Heart left ventricle (tissue), 16 donors: ENCODE results near the gene MAP1LC3A. TPM values are rescaled to one million over a fixed set of nuclear protein-coding genes. Genes with fewer than 3 reads are reported as not detected.

Source experiments
- ATAC-seq, 4 donors: fragments of 200-7000 bp; cut with Tn5 transposase; one replicate each; pipeline ENCODE4 v1.9.1; 2020 to 2022; ENCODE audit warnings: moderate library complexity in 4 of 4, mild to moderate bottlenecking in 3 of 4, moderate number of reproducible peaks in 1 of 4
- DNase-seq, 5 donors: peaks; one replicate each; pipeline ENCODE4 v3.0.0-alpha.2; 2020
- H3K27ac ChIP-seq, 12 donors: fragments of 200-600 bp; sonication (generic) in 4 of 12; one replicate each; pipeline versions ENCODE4 v1.5.0 to v1.8.0; 2016 to 2022; ENCODE audit warnings: mild to moderate bottlenecking in 2 of 12
- H3K27me3 ChIP-seq, 9 donors: fragments of 200-600 bp; sonication (generic) in 2 of 9; one replicate each; pipeline versions ENCODE4 v1.5.1 to v1.8.0; 2016 to 2022; ENCODE audit warnings: mild to moderate bottlenecking in 3 of 9
- H3K36me3 ChIP-seq, 9 donors: fragments of 200-600 bp; sonication (generic) in 2 of 9; one replicate each; pipeline versions ENCODE4 v1.5.0 to v1.8.0; 2018 to 2022; ENCODE audit warnings: mild to moderate bottlenecking in 2 of 9
- H3K4me1 ChIP-seq, 12 donors: fragments of 200-600 bp; sonication (generic) in 4 of 12; one replicate each; pipeline versions ENCODE4 v1.5.0 to v1.8.0; 2016 to 2022; ENCODE audit warnings: mild to moderate bottlenecking in 3 of 12
- H3K4me3 ChIP-seq, 12 donors: fragments of 200-600 bp; sonication (generic) in 4 of 12; one replicate each; pipeline versions ENCODE4 v1.5.0 to v1.8.0; 2017 to 2022; ENCODE audit warnings: mild to moderate bottlenecking in 9 of 12, moderate library complexity in 4 of 12
- H3K9me3 ChIP-seq, 12 donors: fragments of 200-600 bp; sonication (generic) in 4 of 12; one replicate each; pipeline versions ENCODE4 v1.5.0 to v1.8.0; 2016 to 2022; ENCODE audit warnings: mild to moderate bottlenecking in 1 of 12
- CTCF ChIP-seq, 12 donors: fragments of 200-600 bp; sonication (generic) in 4 of 12; IDR thresholded peaks; one replicate each; pipeline versions ENCODE4 v1.5.0 to v1.8.0; 2018 to 2022; ENCODE audit warnings: antibody characterized with exemption in 12 of 12, mild to moderate bottlenecking in 5 of 12
- POLR2A ChIP-seq, 2 donors: fragments of 450-650 bp; IDR thresholded peaks; one replicate each; pipeline ENCODE4 v1.6.1; 2017; ENCODE audit warnings: antibody characterized with exemption in 2 of 2, mild to moderate bottlenecking in 2 of 2, moderate library complexity in 2 of 2
- WGBS, 4 donors: extraction: QIAGEN DNeasy Blood & Tissue Kit in 2 of 4; methylation state at CpG; one replicate each; pipeline versions ENCODE4 v1.1.5 to v1.1.7; 2013 to 2018; 5-methylcytosine and 5-hydroxymethylcytosine counted together
- intact Hi-C, 10 donors: fragments of 100-400 bp; cut with DNase I; formaldehyde crosslinking; loops; one replicate each; pipeline versions ENCODE4 v1.11.1 to v1.14.2; 2022
- polyA plus RNA-seq, 2 donors: library from polyadenylated mRNA; stranded (reverse); fragments of 200-250 nt; gene quantifications; one replicate each; pipeline ENCODE4 v1.2.3, GENCODE V29; 2013
- total RNA-seq, 9 donors: library from RNA; depleted of rRNA in 2 of 9; stranded (reverse); fragments of >200 nt in 2 of 9; fragmentation: NEBNext Ultra II Directional in 3 of 9; extraction: Animal tissue kit (Norgen Biotek cat#: 25700) in 3 of 9; gene quantifications; one replicate each; pipeline versions ENCODE4 v1.1.0 to v1.2.4, GENCODE V29; 2016 to 2023
- donor health status: ischemic (EF 13 %, LVEDD 7.1; RV severe dilation, severe dysfunction).
- donor health status: healthy with polysubstance abuse.
- donor health status: DM: no; HTN: yes; CAD: no.
- donor health status: DM: no; HTN: no; CAD: no.
- donor health status: ischemic (EF 25% LVEDD 6.9; RV normal size, moderate dysfunction).
- donor health status: ischemic (EF 25% LVEDD 5.7; RV mildly dilated, moderate dysfunction).
- donor health status: healthy.
- donor health status: DM: yes; HTN: yes; CAD: no.
- donor health status: ischemic (EF 35%, LVEDD 5.7; RV mildly dilated, moderate dysfunction).
- donor health status: nonischemic (EF 11% LVEDD 7.7; RV severe dilation, severe dysfunction).
- donor health status: DM: yes; HTN: yes; CAD: no.
- donor health status: PGD.
- donor health status: ischemic (EF 29% LVEDD 5.4; RV normal size, mild dysfunction).
- donor health status: nonischemic (EF 23%, LVEDD 6.1; RV moderate dilation, normal function).

The MAP1LC3A gene
- total and polyA plus RNA-seq, 11 donors: 42.8 to 212 (median 88.6) TPM

- Histone ChIP-seq H3K4me1 (peaks cover 4 to 35% (median 18%) of the 10 kb centered on the region in 12 donors), H3K27me3 (no peaks in the 10 kb centered on the region), H3K36me3 (peaks cover 0 to 97% (median 89%) of the 10 kb centered on the region in 9 donors), H3K4me3 (no peak overlapping the region), H3K27ac (no peak overlapping the region), H3K9me3 (no peaks in the 10 kb centered on the region)
- ATAC-seq (no peak), DNase-seq (peak in 1 of 5 donors; percentile 4)
- 89 to 91% (median 90%) methylated on average over 7 of the region's 7 CpGs for WGBS, 4 donors
- intact Hi-C loops: loop anchor here in 2 of 10 donors (10.0 kb wide), 2 partner anchors 172 to 232 kb away; partner anchors contain the start of gene TP53INP2 (in 1 of the 2)
- no peak for TF ChIP-seq POLR2A (IDR thresholded peaks at IDR 0.05)
- no peak for TF ChIP-seq CTCF (IDR thresholded peaks at IDR 0.05)
Measured at GRCh38 chr20:34532756-34533155, 25.8 kb upstream of the MAP1LC3A start.

DNA sequence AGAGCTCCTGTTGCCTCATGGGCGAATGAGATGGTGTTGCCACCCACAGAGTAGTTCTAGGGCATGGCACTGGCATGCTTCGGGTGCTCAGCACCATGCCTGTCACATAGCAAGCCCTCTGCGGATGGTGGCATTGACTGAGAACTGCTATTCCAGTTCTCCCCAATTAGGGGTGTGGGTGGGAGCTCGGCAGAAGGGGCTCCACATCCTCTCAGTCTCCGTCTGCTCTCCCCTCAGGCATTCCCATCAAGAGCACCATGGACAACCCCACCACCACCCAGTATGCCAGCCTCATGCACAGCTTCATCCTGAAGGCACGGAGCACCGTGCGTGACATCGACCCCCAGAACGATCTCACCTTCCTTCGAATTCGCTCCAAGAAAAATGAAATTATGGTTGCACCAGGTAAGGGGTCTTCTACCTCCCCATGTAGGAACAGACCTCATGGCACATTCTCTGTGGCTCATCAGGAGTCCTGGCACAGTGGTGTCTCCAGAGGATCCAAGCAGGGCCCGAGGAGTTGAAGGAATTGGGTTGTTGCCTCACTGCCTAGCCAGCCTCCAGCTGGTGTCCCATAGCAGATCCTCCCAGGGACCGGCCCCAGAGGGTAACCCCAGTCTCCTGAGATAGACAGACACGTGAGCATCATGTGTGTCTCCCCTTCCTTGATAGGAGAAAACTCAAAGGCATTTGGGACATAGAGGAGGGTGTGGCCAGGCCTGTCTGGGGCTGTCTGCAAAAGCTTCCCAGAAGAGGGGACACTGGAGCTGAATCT lies 23.9 kb upstream of the MAP1LC3A start:
- Histone ChIP-seq H3K36me3 (peaks cover 0 to 98% (median 90%) of the 10 kb centered on the region in 9 donors), H3K4me3 (no peak overlapping the region), H3K4me1 (peaks cover 0 to 24% (median 8%) of the 10 kb centered on the region in 12 donors), H3K27me3 (no peaks in the 10 kb centered on the region), H3K9me3 (no peaks in the 10 kb centered on the region), H3K27ac (no peak overlapping the region)
- peak in 1 of 5 donors; percentile 14 for DNase-seq
- WGBS, 4 donors: 86 to 93% (median 91%) methylated on average over 11 to 15 of the region's 15 CpGs
- no peak for TF ChIP-seq CTCF (IDR thresholded peaks at IDR 0.05)
- TF ChIP-seq POLR2A (IDR thresholded peaks at IDR 0.05): no peak
- intact Hi-C loops: loop anchor here in 8 of 10 donors (5.0 to 10.0 kb wide), 5 partner anchors 170 to 238 kb away; partner anchors contain the start of gene TP53INP2 (in 1 of the 8)
- ATAC-seq: no peak

DNA sequence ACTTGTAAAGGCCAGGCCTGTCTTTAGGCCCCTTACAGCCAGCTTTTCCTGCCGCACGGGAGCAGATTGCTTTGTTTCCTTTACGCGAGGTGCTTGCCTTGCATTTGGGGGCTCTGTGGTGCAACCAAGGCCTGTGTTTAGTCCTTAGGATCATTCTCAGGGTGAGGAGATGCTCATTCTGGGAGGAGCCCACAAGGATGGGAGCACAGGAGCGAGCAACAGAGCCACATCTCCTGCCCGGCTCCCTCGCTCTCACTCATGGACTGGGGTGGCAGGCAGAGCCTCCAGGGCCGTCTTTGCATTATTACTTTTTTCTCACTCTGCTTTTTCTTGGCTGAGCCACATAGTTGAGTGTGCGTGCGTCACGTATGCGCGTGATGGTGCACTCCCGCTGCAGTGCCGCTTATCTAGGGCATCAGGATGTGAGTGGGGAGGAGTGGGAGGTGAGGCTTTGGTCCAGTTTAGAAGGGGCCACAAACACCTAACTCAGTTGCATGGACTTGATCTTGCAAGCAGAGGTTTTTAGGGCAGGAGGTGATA lies 23.1 kb upstream of the MAP1LC3A start:
- no peaks in the 10 kb centered on the region for H3K9me3 ChIP-seq
- no peak for ATAC-seq
- H3K27ac ChIP-seq: no peak overlapping the region
- 94 to 97% (median 95%) methylated on average over 15 of the region's 15 CpGs for WGBS, 4 donors
- peaks cover 2 to 98% (median 90%) of the 10 kb centered on the region in 9 donors for H3K36me3 ChIP-seq
- peak in 1 of 5 donors; percentile 18 for DNase-seq
- H3K4me1 ChIP-seq: peaks cover 0 to 16% (median 2%) of the 10 kb centered on the region in 12 donors
- H3K27me3 ChIP-seq: no peaks in the 10 kb centered on the region
- intact Hi-C loops: loop anchor here in 8 of 10 donors (5.0 to 10.0 kb wide), 5 partner anchors 169 to 237 kb away; partner anchors contain the start of gene TP53INP2 (in 1 of the 8)
- H3K4me3 ChIP-seq: no peak overlapping the region
- no peak for TF ChIP-seq POLR2A (IDR thresholded peaks at IDR 0.05)
- no peak for TF ChIP-seq CTCF (IDR thresholded peaks at IDR 0.05)

DNA sequence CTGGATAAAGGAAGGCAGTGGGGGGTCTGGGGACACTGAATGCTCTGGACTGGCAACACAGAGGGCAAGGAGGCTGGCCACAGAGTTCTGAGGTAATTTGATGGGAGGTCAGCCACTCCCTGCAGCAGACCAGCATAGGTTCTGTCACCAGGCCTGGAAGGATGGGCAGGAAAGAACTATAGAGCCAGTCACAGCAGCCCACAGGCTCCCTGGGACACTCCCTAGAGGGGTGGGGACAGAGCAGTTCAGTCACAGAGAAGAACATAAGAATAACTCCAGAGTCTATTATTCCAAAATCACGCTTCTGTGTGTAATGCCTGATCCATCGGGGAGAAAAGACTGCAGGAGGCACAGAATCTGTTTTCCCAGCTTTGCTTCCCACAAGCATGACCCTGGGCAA lies 22.7 kb upstream of the MAP1LC3A start:
- 88 to 95% (median 91%) methylated on average over 2 of the region's 2 CpGs for WGBS, 4 donors
- ATAC-seq (no peak), DNase-seq (peak in 1 of 5 donors; percentile 4)
- H3K27me3 ChIP-seq: no peaks in the 10 kb centered on the region
- peaks cover 2 to 98% (median 90%) of the 10 kb centered on the region in 9 donors for H3K36me3 ChIP-seq
- peaks cover 0 to 11% (median 1%) of the 10 kb centered on the region in 12 donors for H3K4me1 ChIP-seq
- intact Hi-C loops: loop anchor here in 8 of 10 donors (2.0 to 10.0 kb wide), 6 partner anchors 169 to 236 kb away; partner anchors contain the start of gene TP53INP2 (in 1 of the 8)
- no peak overlapping the region for H3K4me3 ChIP-seq
- H3K27ac ChIP-seq: no peak overlapping the region
- TF ChIP-seq CTCF (IDR thresholded peaks at IDR 0.05): no peak
- TF ChIP-seq POLR2A (IDR thresholded peaks at IDR 0.05): no peak
- no peaks in the 10 kb centered on the region for H3K9me3 ChIP-seq
